T-cell (primary cell): ENCODE measurements around the gene CNTNAP5. TPM values are rescaled to one million over a fixed set of nuclear protein-coding genes. Genes with fewer than 3 reads are reported as not detected.

Source experiments
- ATAC-seq, 4 experiments: fragments of 200-7000 bp in 3 of 4; fragments of 150-1000 bp in 1 of 4; cut with Tn5 transposase; replicated peaks in 1 of 4; 1 replicate in 3 of 4; 2 replicates in 1 of 4; pipeline ENCODE4 v1.10.0; 2021; ENCODE audit warnings: moderate library complexity in 3 of 4, mild to moderate bottlenecking in 2 of 4, moderate number of reproducible peaks in 1 of 4
- CTCF ChIA-PET, 2 donors: fragments of 300-600 bp; sonication (Branson Sonifier 250); formaldehyde crosslinking; loops; one replicate each; lab custom pipeline; 2022; ENCODE audit warnings: antibody characterized with exemption in 2 of 2; lab: Charles Lee
- POLR2A ChIA-PET, 2 donors: fragments of 300-600 bp; sonication (Branson Sonifier 250); formaldehyde crosslinking; loops; one replicate each; lab custom pipeline; 2022; ENCODE audit warnings: antibody characterized with exemption in 2 of 2; lab: Charles Lee
- DNase-seq, 35 experiments: peaks; one replicate each; pipeline versions ENCODE4 v3.0.0 to v3.0.0-alpha.2; 2013 to 2023
- H3K27ac ChIP-seq: one replicate; pipeline ENCODE4 v1.5.1; 2013; ENCODE audit warnings: low read length
- H3K27me3 ChIP-seq, 2 experiments: replicated peaks in 1 of 2; 1 replicate in 1 of 2; 2 replicates in 1 of 2; pipeline versions ENCODE4 v1.6.1 to v1.7.0; 2013; ENCODE audit warnings: low read length in 1 of 2, mixed read lengths in 1 of 2; ENCODE audit not compliant: control insufficient read depth in 2 of 2, insufficient read depth in 2 of 2; ENCODE audit errors: extremely low read depth in 1 of 2
- H3K36me3 ChIP-seq, 2 donors: 1 replicate in 1 of 2; 2 replicates in 1 of 2; pipeline versions ENCODE4 v1.6.1 to v1.7.0; 2013; ENCODE audit warnings: low read length in 1 of 2; ENCODE audit not compliant: control insufficient read depth in 2 of 2, insufficient read depth in 1 of 2; ENCODE audit errors: extremely low read depth in 1 of 2
- H3K4me1 ChIP-seq, 2 experiments: 1 replicate in 1 of 2; 2 replicates in 1 of 2; pipeline versions ENCODE4 v1.6.1 to v1.7.0; 2013; ENCODE audit warnings: low read length in 2 of 2, mixed read lengths in 1 of 2; ENCODE audit not compliant: insufficient read depth in 2 of 2, control insufficient read depth in 1 of 2; ENCODE audit errors: extremely low read depth in 1 of 2
- H3K4me3 ChIP-seq, 2 donors: 1 replicate in 1 of 2; 2 replicates in 1 of 2; pipeline versions ENCODE4 v1.5.1 to v1.7.0; 2013; ENCODE audit warnings: mild to moderate bottlenecking in 2 of 2, low read length in 1 of 2, moderate library complexity in 1 of 2; ENCODE audit not compliant: control insufficient read depth in 1 of 2; ENCODE audit errors: extremely low read depth in 1 of 2
- H3K9me3 ChIP-seq: 2 replicates; pipeline ENCODE4 v1.7.0; 2013
- H3K27ac Mint-ChIP-seq, 2 donors: one replicate each; pipeline ENCODE4 v1.8.0; 2020 to 2021; ENCODE audit warnings: mild to moderate bottlenecking in 2 of 2, mixed read lengths in 2 of 2
- H3K27me3 Mint-ChIP-seq, 2 donors: one replicate each; pipeline ENCODE4 v1.8.0; 2021 to 2022; ENCODE audit warnings: mixed read lengths in 2 of 2
- H3K36me3 Mint-ChIP-seq: one replicate; pipeline ENCODE4 v1.8.0; 2021; ENCODE audit warnings: mixed read lengths
- H3K4me1 Mint-ChIP-seq, 3 donors: one replicate each; pipeline ENCODE4 v1.8.0; 2020 to 2022; ENCODE audit warnings: mixed read lengths in 3 of 3, mild to moderate bottlenecking in 1 of 3
- H3K4me3 Mint-ChIP-seq, 3 donors: one replicate each; pipeline ENCODE4 v1.8.0; 2020 to 2022; ENCODE audit warnings: mild to moderate bottlenecking in 3 of 3, mixed read lengths in 3 of 3, moderate library complexity in 3 of 3
- H3K9me3 Mint-ChIP-seq, 3 donors: one replicate each; pipeline ENCODE4 v1.8.0; 2020 to 2022; ENCODE audit warnings: mixed read lengths in 3 of 3
- WGBS: methylation state at CpG from one replicate; pipeline ENCODE4 v1.1.5; 2013; ENCODE audit warnings: missing lambda C conversion rate; ENCODE audit not compliant: insufficient coverage; 5-methylcytosine and 5-hydroxymethylcytosine counted together
- total RNA-seq, 35 experiments: library from RNA in 6 of 35; stranded (reverse) in 6 of 35; fragments of 120-200 nt in 1 of 35; gene quantifications; one replicate each; pipeline versions ENCODE4 v1.2.1 to v1.2.4 and lab custom pipeline; 2013 to 2026

Gene CNTNAP5
- total RNA-seq, 5 donors from 2014 or later (not counting 1 experiment from before 2014, with no cell fraction given) = not detected

DNA sequence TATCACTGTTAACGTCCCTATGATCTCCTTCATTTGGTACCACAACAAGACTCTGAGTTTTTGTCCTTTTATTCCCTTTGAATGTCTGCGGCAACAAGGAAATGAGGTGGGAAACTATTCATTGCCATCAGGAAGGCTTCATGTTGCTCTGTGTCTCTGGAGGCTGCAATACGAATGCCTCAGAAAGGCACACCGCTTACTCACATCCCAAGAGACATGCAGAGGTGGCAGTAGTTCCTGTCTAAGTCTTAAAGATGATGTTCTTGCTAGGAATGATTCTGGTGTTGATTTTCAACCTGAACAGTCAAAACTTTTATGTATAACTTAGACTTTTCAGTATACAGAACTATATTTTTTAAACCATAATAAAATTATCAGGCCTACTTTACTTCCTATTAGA lies 24.0 kb downstream of the CNTNAP5 start:
- Mint-ChIP-seq H3K4me1 (no peaks in the 10 kb centered on the region), H3K27ac (no peak overlapping the region)
- ATAC-seq = no peak

DNA sequence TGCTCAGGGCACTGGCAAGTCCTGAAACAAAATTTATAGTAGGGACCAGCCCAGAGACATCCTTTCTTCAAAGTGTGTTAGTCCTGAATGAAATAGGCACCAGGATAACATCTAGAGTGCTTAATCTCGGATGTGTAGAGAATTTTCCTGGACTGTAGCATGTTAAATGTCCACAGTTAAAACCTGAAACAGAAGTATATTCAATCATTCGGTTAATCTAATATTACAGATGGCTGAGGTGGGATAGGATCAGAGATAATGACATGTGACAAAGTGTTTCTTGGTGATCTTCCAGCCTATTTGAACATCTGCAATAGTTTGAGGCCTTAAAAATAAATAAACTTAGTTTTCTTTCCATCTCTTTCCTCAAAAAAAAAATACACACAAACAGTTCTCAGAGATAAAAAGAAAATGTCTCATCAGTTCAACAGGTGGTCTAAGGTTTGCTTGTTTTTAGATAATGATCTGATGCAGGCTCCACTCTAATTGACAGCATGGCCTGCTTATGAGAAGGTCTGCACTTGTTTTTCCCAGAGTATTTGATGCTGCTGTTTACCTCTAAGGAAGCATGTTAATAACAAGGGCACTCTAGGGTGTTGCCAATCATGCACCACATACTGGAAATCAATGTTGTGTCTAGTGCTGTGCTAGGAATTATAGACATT lies 25.9 kb downstream of the CNTNAP5 start:
- H3K4me3 ChIP-seq = no peak overlapping the region
- Mint-ChIP-seq H3K27me3 (no peaks in the 10 kb centered on the region), H3K36me3 (no peaks in the 10 kb centered on the region), H3K27ac (no peak overlapping the region), H3K4me1 (no peaks in the 10 kb centered on the region), H3K4me3 (no peak overlapping the region), H3K9me3 (peaks cover 8 to 26% (median 22%) of the 10 kb centered on the region in 3 donors)
- no peaks in the 10 kb centered on the region for H3K4me1 ChIP-seq
- no peaks in the 10 kb centered on the region for H3K36me3 ChIP-seq
- WGBS = 20% methylated on average over 1 of the region's 2 CpGs
- ChIA-PET POLR2A (no interaction called here), CTCF (no interaction called here)
- ATAC-seq (no peak), DNase-seq (no peak)
- no peak overlapping the region for H3K27ac ChIP-seq
- H3K9me3 ChIP-seq = no peaks in the 10 kb centered on the region
- H3K27me3 ChIP-seq = no peaks in the 10 kb centered on the region

More for the DNA sequence above, 24.0 kb downstream of the CNTNAP5 start:
- Mint-ChIP-seq H3K27me3 (no peaks in the 10 kb centered on the region), H3K4me3 (no peak overlapping the region), H3K9me3 (peaks cover 0 to 21% (median 14%) of the 10 kb centered on the region in 3 donors), H3K36me3 (no peaks in the 10 kb centered on the region)
- Histone ChIP-seq H3K36me3 (no peaks in the 10 kb centered on the region), H3K4me1 (no peaks in the 10 kb centered on the region), H3K27ac (no peak overlapping the region), H3K4me3 (no peak overlapping the region), H3K27me3 (no peaks in the 10 kb centered on the region), H3K9me3 (no peaks in the 10 kb centered on the region)
- ChIA-PET CTCF (no interaction called here), POLR2A (no interaction called here)
- no peak for DNase-seq
- WGBS = no CpG with 5 or more reads among the region's 4 CpGs

DNA sequence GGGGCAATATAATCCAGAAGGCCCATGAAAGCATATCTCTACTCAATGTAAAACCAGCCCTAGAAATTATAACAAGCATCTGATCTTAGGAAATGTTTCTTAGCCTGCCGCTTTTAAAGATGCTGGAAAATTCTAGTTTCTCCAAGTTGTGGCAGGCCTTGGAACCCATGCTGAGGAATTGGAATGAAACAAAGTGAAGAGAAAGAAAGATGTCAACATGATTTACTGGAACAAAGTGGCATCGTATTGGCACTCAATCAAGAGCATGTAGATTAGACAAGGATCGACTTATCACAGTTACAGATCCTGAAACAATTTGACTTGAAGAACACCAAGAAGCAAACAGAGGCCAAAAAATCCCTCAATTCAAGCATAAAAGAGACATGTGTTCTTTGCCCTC lies 28.7 kb downstream of the CNTNAP5 start:
- no peaks in the 10 kb centered on the region for H3K4me1 Mint-ChIP-seq
- no peak for ATAC-seq
- WGBS = no CpG with 5 or more reads among the region's 3 CpGs
- H3K27me3 Mint-ChIP-seq = no peaks in the 10 kb centered on the region
- H3K27ac ChIP-seq = no peak overlapping the region
- no peaks in the 10 kb centered on the region for H3K9me3 ChIP-seq
- no peak for DNase-seq
- H3K27me3 ChIP-seq = no peaks in the 10 kb centered on the region
- no peaks in the 10 kb centered on the region for H3K36me3 ChIP-seq
- no peak overlapping the region for H3K4me3 Mint-ChIP-seq
- no peak overlapping the region for H3K4me3 ChIP-seq
- POLR2A ChIA-PET = no interaction called here
- no peaks in the 10 kb centered on the region for H3K4me1 ChIP-seq
- H3K9me3 Mint-ChIP-seq = peaks cover 10 to 23% (median 12%) of the 10 kb centered on the region in 3 donors
- H3K27ac Mint-ChIP-seq = no peak overlapping the region
- CTCF ChIA-PET = no interaction called here
- no peaks in the 10 kb centered on the region for H3K36me3 Mint-ChIP-seq

DNA sequence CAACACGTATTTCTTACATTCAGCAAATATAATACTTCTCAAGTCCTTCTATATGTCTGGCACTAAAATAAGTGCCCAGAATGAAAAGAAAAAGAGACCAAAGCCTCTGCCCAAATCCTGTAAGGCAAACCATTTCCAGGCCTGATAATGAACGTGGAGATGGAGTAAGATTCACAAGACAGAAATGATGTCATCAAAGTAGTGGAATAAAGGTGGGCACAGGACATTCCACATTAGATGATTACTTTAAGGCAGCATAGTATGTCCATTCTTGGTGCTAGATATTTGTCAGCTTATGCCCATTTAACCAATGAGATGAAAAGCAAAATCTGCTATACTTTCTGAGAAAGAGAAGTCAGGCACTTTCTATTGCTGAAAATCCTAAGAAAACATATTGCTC lies 38.5 kb downstream of the CNTNAP5 start:
- no peaks in the 10 kb centered on the region for H3K4me1 ChIP-seq
- Mint-ChIP-seq H3K36me3 (no peaks in the 10 kb centered on the region), H3K4me1 (no peaks in the 10 kb centered on the region), H3K9me3 (peaks cover 7 to 25% (median 7%) of the 10 kb centered on the region in 3 donors), H3K27me3 (no peaks in the 10 kb centered on the region), H3K27ac (no peak overlapping the region), H3K4me3 (no peak overlapping the region)
- ChIA-PET CTCF (no interaction called here), POLR2A (no interaction called here)
- no peak for DNase-seq
- WGBS = 67% methylated on average over 1 of the region's 2 CpGs
- no peaks in the 10 kb centered on the region for H3K27me3 ChIP-seq
- no peak overlapping the region for H3K27ac ChIP-seq
- H3K36me3 ChIP-seq = no peaks in the 10 kb centered on the region
- no peak for ATAC-seq
- H3K9me3 ChIP-seq = no peaks in the 10 kb centered on the region
- H3K4me3 ChIP-seq = no peak overlapping the region

DNA sequence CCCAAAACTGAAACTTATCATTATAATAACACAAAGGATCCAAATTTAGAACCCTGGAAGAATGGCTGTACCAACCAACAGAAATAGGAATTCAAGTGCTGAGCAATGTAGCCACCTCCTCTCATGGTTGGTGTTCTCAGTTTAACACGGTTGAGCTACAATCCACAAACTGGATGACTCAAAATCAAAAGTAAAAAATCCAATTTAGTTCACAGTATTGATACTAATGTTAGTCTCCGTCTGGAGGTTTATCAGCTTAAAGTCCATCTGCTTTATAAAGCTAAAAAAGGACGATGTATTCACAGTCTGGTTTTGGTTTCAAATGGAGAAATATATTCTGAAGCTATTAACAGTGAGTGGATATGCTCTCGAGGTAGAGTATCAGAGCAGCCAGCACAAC lies 40.5 kb downstream of the CNTNAP5 start:
- Histone ChIP-seq H3K4me3 (no peak overlapping the region), H3K9me3 (no peaks in the 10 kb centered on the region), H3K27me3 (no peaks in the 10 kb centered on the region), H3K4me1 (no peaks in the 10 kb centered on the region), H3K36me3 (no peaks in the 10 kb centered on the region), H3K27ac (no peak overlapping the region)
- Mint-ChIP-seq H3K27ac (no peak overlapping the region), H3K36me3 (no peaks in the 10 kb centered on the region), H3K27me3 (no peaks in the 10 kb centered on the region), H3K9me3 (peaks cover 9 to 25% (median 11%) of the 10 kb centered on the region in 3 donors), H3K4me3 (no peak overlapping the region), H3K4me1 (no peaks in the 10 kb centered on the region)
- DNase-seq = no peak
- ATAC-seq = no peak
- WGBS = 40% methylated on average over 2 of the region's 4 CpGs
- CTCF ChIA-PET = no interaction called here
- POLR2A ChIA-PET = no interaction called here

DNA sequence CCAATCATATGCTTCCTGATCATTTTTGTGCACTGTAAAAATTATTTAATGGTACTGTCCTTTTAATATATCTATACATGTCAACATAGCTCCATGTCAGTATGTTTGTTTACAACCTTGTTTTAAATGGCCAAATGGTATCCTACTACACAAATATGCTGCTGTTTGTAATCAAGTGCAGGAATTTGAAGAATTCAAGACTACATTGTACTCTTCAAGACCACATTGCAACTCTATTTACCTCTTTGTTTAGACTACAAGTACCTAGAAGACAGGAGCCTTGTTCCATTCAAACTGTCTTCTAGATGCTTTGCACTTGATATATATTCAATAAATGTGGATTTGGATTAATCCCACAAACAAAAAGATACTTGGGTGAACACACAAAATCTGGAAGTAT lies 41.7 kb downstream of the CNTNAP5 start:
- Histone ChIP-seq H3K9me3 (no peaks in the 10 kb centered on the region), H3K4me3 (no peak overlapping the region), H3K27me3 (no peaks in the 10 kb centered on the region), H3K4me1 (no peaks in the 10 kb centered on the region), H3K36me3 (no peaks in the 10 kb centered on the region), H3K27ac (no peak overlapping the region)
- ChIA-PET POLR2A (no interaction called here), CTCF (no interaction called here)
- H3K27ac Mint-ChIP-seq = no peak overlapping the region
- H3K27me3 Mint-ChIP-seq = no peaks in the 10 kb centered on the region
- no peaks in the 10 kb centered on the region for H3K4me1 Mint-ChIP-seq
- DNase-seq (no peak), ATAC-seq (no peak)
- H3K4me3 Mint-ChIP-seq = no peak overlapping the region
- peaks cover 7 to 19% (median 9%) of the 10 kb centered on the region in 3 donors for H3K9me3 Mint-ChIP-seq
- H3K36me3 Mint-ChIP-seq = no peaks in the 10 kb centered on the region

DNA sequence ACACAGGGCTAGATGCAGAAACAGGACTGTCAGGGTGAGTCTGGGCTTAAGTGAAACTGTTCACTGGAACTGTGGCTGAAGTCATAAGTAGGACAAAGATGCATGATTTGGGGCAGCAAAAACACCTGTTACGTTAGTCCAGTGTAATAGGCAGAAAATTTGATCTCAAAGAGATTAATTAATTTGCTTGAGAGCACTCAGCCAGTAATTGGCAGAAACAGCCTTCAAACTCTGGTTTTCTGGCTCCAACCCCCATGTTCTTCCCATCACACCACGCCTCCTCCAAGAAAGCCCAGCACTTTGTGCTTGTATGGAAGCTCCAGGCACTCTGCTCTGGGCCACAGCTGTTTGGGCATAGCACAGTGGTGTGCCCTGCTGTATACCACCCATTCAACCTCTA lies 54.0 kb downstream of the CNTNAP5 start:
- Mint-ChIP-seq H3K27ac (no peak overlapping the region), H3K4me1 (no peaks in the 10 kb centered on the region), H3K36me3 (no peaks in the 10 kb centered on the region), H3K27me3 (no peaks in the 10 kb centered on the region), H3K9me3 (peaks cover under 1 to 11% (median 7%) of the 10 kb centered on the region in 3 donors), H3K4me3 (no peak overlapping the region)
- Histone ChIP-seq H3K4me1 (no peaks in the 10 kb centered on the region), H3K9me3 (no peaks in the 10 kb centered on the region), H3K27ac (no peak overlapping the region), H3K4me3 (no peak overlapping the region), H3K36me3 (no peaks in the 10 kb centered on the region), H3K27me3 (no peaks in the 10 kb centered on the region)
- POLR2A ChIA-PET = no interaction called here
- CTCF ChIA-PET = no interaction called here
- DNase-seq = no peak
- WGBS = no CpG with 5 or more reads among the region's 2 CpGs
- no peak for ATAC-seq
